Measurements from ENCODE around the gene MED17. TPM values are rescaled to one million over a fixed set of nuclear protein-coding genes. Genes with fewer than 3 reads are reported as not detected.

The MED17 gene
- total and polyA plus RNA-seq, 2 of the 13 experiments (the other 11 are each of a cell fraction or from before 2014, with no cell fraction given) = 23.1 to 37.0 TPM

- peak; percentile 37; the same call in 1 of the 2 replicates for TF ChIP-seq HNF1A (IDR thresholded peaks at IDR 0.05; ENCODE audit: low read depth)
- TF ChIP-seq HNF1A (CRISPR knock-in tag; IDR thresholded peaks at IDR 0.05; ENCODE audit: borderline replicate concordance) = no peak
- 0 out of 2 replicates have a peak, but pooled peaks have one; percentile 12 for TF ChIP-seq CREM (IDR thresholded peaks at IDR 0.05)
- no peak for TF ChIP-seq CREM (CRISPR knock-in tag; IDR thresholded peaks at IDR 0.05)
- TF ChIP-seq ZNF878 (CRISPR knock-in tag; IDR thresholded peaks at IDR 0.05) = no peak
- TF ChIP-seq SOX13 (IDR thresholded peaks at IDR 0.05) = no peak
- peak in 1 of 2 experiments; percentile 38; a peak in 1 of 4 replicates for TF ChIP-seq SOX13 (CRISPR knock-in tag; conservative IDR thresholded peaks at IDR 0.05 in 1 of 2, IDR thresholded peaks at IDR 0.05 in 1 of 2)
- TF ChIP-seq THAP9 (CRISPR knock-in tag; IDR thresholded peaks at IDR 0.05; ENCODE audit: borderline replicate concordance) = no peak
- TF ChIP-seq E2F5 (CRISPR knock-in tag; conservative IDR thresholded peaks at IDR 0.05) = no peak
- no peak for TF ChIP-seq MZF1 (CRISPR knock-in tag; IDR thresholded peaks at IDR 0.05; ENCODE audit: borderline replicate concordance)
- TF ChIP-seq SOX5 (CRISPR knock-in tag; IDR thresholded peaks at IDR 0.05; ENCODE audit: borderline replicate concordance) = peak; percentile 49; the same call in 1 of the 2 replicates
- TF ChIP-seq CTCF (CRISPR knock-in tag; IDR thresholded peaks at IDR 0.05) = no peak
- 0 out of 2 replicates have a peak, but pooled peaks have one; percentile 33 for TF ChIP-seq FOXP4 (CRISPR knock-in tag; IDR thresholded peaks at IDR 0.05)
- 0 out of 2 replicates have a peak, but pooled peaks have one; percentile 12 for TF ChIP-seq FOXA3 (CRISPR knock-in tag; IDR thresholded peaks at IDR 0.05)
- no peak for TF ChIP-seq NFIB (CRISPR knock-in tag; IDR thresholded peaks at IDR 0.05; ENCODE audit: borderline replicate concordance)
- no peak for TF ChIP-seq FOXP1 (IDR thresholded peaks at IDR 0.05)
- TF ChIP-seq FOXP1 (CRISPR knock-in tag; IDR thresholded peaks at IDR 0.05) = peak; percentile 53; the same call in 1 of the 2 replicates
- TF ChIP-seq SMYD3 (CRISPR knock-in tag; IDR thresholded peaks at IDR 0.05) = no peak
- TF ChIP-seq ZNF616 (CRISPR knock-in tag; IDR thresholded peaks at IDR 0.05; ENCODE audit: low read depth) = no peak
- no peak for TF ChIP-seq CAMTA2 (CRISPR knock-in tag; IDR thresholded peaks at IDR 0.05; ENCODE audit: borderline replicate concordance)
These were observed 37.0 kb upstream of the MED17 start (continued) for GRCh38 chr11:93747122-93747521.

All from HepG2 (cell line).